Measurements from ENCODE around the gene NOXRED1. TPM values are rescaled to one million over a fixed set of nuclear protein-coding genes. Genes with fewer than 3 reads are reported as not detected.

Gene NOXRED1
- total RNA-seq, 1 experiment from 2014 or later: 0.58 TPM

DNA sequence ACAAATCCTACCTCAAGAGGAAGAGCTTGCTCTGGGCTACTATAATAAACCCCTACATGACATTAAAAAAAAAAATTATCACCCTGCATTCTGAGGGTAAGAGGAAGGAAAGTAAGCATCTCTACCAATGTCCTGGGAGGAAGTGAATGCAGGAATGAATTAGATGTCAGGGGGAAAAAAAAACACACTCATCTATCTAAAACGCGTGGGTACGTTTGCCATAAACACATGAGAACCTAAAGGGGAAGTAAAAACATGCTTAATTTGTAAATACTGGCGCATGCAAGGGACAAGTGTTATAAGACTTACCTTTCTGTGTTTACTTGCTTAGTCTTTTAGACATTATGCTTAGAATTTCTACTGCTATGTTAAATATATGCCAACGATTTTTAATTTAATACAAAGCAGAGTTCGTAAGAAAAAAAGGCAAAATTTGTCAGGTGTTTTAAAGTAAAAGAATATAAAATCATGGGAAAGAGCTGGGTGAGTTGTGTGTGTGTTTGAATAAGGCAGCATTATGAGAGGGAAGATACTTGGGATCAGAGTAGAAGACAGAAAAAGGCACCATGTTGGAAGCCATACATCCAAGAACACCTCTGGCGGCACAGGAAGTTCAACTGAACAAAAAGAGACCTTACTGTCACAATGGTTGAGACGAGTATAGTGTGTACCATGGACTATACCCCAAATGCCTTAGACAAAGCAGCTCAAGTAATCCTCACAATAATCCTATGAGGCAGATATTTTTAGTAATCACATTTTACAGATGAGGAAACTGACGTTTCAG is 48.0 kb downstream of the NOXRED1 start:
- H3K4me1 ChIP-seq (ENCODE audit: insufficient read depth, low read length, poor library complexity, severe bottlenecking): peaks cover 16% of the 10 kb centered on the region
- no peaks in the 10 kb centered on the region for H3K27me3 ChIP-seq (replicated peaks; ENCODE audit: insufficient read depth, low read depth, low read length, poor library complexity)
- no peaks in the 10 kb centered on the region for H3K9me3 ChIP-seq (ENCODE audit: low read depth, low read length, poor library complexity, severe bottlenecking)
- TF ChIP-seq, protein P1, sequence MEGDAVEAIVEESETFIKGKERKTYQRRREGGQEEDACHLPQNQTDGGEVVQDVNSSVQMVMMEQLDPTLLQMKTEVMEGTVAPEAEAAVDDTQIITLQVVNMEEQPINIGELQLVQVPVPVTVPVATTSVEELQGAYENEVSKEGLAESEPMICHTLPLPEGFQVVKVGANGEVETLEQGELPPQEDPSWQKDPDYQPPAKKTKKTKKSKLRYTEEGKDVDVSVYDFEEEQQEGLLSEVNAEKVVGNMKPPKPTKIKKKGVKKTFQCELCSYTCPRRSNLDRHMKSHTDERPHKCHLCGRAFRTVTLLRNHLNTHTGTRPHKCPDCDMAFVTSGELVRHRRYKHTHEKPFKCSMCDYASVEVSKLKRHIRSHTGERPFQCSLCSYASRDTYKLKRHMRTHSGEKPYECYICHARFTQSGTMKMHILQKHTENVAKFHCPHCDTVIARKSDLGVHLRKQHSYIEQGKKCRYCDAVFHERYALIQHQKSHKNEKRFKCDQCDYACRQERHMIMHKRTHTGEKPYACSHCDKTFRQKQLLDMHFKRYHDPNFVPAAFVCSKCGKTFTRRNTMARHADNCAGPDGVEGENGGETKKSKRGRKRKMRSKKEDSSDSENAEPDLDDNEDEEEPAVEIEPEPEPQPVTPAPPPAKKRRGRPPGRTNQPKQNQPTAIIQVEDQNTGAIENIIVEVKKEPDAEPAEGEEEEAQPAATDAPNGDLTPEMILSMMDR (conservative IDR thresholded peaks at IDR 0.05; ENCODE audit: low read depth, low read length): no peak
- TF ChIP-seq EZH2 (IDR thresholded peaks at IDR 0.05; ENCODE audit: borderline replicate concordance, low read depth, low read length, poor library complexity, severe bottlenecking): no peak
- ChIA-PET POLR2A (ENCODE audit: low non-redundant PET) (no interaction called here), CTCF (no interaction called here)
- H3K4me3 ChIP-seq (ENCODE audit: low read depth, low read length, poor library complexity, severe bottlenecking): peak overlapping the region; percentile 76
- TSS peak; percentile 47 for BruUV-seq (replicated peaks)
- no peak for DNase-seq (ENCODE audit: low spot score)
- no peak overlapping the region for H3K27ac ChIP-seq (ENCODE audit: low read depth, low read length, poor library complexity, severe bottlenecking)
- intact Hi-C loops (cut with micrococcal nuclease; ENCODE audit: unreplicated experiment): no loop called here
- no peaks in the 10 kb centered on the region for H3K36me3 ChIP-seq (ENCODE audit: insufficient read depth, low read length, poor library complexity, severe bottlenecking)

DNA sequence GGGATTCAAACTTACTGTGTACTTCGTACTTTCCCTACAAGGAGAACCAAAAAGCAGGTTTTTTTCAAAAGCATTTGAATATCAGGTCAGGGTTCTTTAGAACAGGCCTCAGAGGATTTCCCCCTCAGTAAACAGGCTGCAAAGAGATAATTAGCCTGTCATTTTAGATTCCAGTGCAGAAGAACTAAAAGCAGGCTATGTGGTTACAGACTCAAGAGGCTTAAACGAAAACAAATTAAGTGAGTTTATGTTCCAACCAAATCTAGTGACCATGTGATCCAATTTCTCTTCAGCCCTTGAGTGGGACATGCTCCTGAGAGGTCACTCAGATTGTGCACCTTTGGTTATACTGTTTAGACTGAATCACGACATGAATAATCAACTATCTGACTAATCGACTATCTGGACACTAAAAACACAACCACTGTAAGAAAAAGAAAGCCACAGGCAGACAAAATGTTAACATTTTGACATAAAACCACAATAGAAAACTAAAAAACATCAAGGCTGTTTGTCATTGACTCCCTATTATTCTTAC is 51.0 kb downstream of the NOXRED1 start:
- no peaks in the 10 kb centered on the region for H3K9me3 ChIP-seq (ENCODE audit: low read depth, low read length, poor library complexity, severe bottlenecking)
- no peak for DNase-seq (ENCODE audit: low spot score)
- intact Hi-C loops (cut with micrococcal nuclease; ENCODE audit: unreplicated experiment): no loop called here
- peak overlapping the region; percentile 26 for H3K27ac ChIP-seq (ENCODE audit: low read depth, low read length, poor library complexity, severe bottlenecking)
- peaks cover 16% of the 10 kb centered on the region for H3K4me1 ChIP-seq (ENCODE audit: insufficient read depth, low read length, poor library complexity, severe bottlenecking)
- CTCF ChIA-PET: no interaction called here
- TF ChIP-seq EZH2 (IDR thresholded peaks at IDR 0.05; ENCODE audit: borderline replicate concordance, low read depth, low read length, poor library complexity, severe bottlenecking): no peak
- TF ChIP-seq, protein P1 (conservative IDR thresholded peaks at IDR 0.05; ENCODE audit: low read depth, low read length): no peak
- POLR2A ChIA-PET (ENCODE audit: low non-redundant PET): no interaction called here
- H3K4me3 ChIP-seq (ENCODE audit: low read depth, low read length, poor library complexity, severe bottlenecking): no peak overlapping the region
- H3K27me3 ChIP-seq (replicated peaks; ENCODE audit: insufficient read depth, low read depth, low read length, poor library complexity): no peaks in the 10 kb centered on the region
- no peaks in the 10 kb centered on the region for H3K36me3 ChIP-seq (ENCODE audit: insufficient read depth, low read length, poor library complexity, severe bottlenecking)
- no TSS peak for BruUV-seq (replicated peaks)

DNA sequence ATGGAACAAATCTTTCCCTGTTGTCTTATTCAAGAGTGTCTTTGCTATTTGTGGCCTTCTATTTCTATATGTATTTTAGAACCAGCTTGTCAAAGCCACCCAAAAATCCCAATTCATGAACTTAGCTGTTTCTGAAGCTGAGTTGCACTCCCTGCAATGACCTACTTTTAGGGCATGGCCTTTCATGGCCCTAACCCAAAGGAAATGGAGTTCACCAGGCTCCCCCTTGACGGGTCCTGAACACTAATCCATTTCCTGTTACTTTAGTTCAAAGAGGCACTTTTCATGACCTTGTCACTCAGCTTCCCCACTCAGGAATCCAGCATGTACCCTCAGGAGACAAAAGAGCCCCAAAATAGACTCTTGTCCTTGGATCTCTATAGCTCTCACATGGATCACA is 54.0 kb downstream of the NOXRED1 start:
- no peak overlapping the region for H3K4me3 ChIP-seq (ENCODE audit: low read depth, low read length, poor library complexity, severe bottlenecking)
- intact Hi-C loops (cut with micrococcal nuclease; ENCODE audit: unreplicated experiment): no loop called here
- no peaks in the 10 kb centered on the region for H3K9me3 ChIP-seq (ENCODE audit: low read depth, low read length, poor library complexity, severe bottlenecking)
- BruUV-seq (replicated peaks): no TSS peak
- TF ChIP-seq, protein P1 (conservative IDR thresholded peaks at IDR 0.05; ENCODE audit: low read depth, low read length): no peak
- TF ChIP-seq EZH2 (IDR thresholded peaks at IDR 0.05; ENCODE audit: borderline replicate concordance, low read depth, low read length, poor library complexity, severe bottlenecking): no peak
- no peak for DNase-seq (ENCODE audit: low spot score)
- ChIA-PET CTCF (no interaction called here), POLR2A (ENCODE audit: low non-redundant PET) (no interaction called here)
- H3K27me3 ChIP-seq (replicated peaks; ENCODE audit: insufficient read depth, low read depth, low read length, poor library complexity): no peaks in the 10 kb centered on the region
- no peak overlapping the region for H3K27ac ChIP-seq (ENCODE audit: low read depth, low read length, poor library complexity, severe bottlenecking)
- peaks cover 12% of the 10 kb centered on the region for H3K4me1 ChIP-seq (ENCODE audit: insufficient read depth, low read length, poor library complexity, severe bottlenecking)
- no peaks in the 10 kb centered on the region for H3K36me3 ChIP-seq (ENCODE audit: insufficient read depth, low read length, poor library complexity, severe bottlenecking)

Measured in A673 (cell line).